Glutamatergic neuron (in vitro differentiated cells): ENCODE data around the gene NUP85. TPM values are rescaled to one million over a fixed set of nuclear protein-coding genes. Genes with fewer than 3 reads are reported as not detected.
A peak's percentile ranks its signal among the peaks of the same experiment; 100 is the strongest.
"Not testable (repeated sequence)": the region's sequence is repeated elsewhere in the genome, so short reads cannot be mapped to it uniquely, and the experiment has no call there.

ENCODE experiments used
- DNase-seq: peaks from one replicate; pipeline ENCODE4 v3.0.0; 2022
- H3K27ac Mint-ChIP-seq: one replicate; pipeline ENCODE4 v1.8.0; 2020; ENCODE audit warnings: mild to moderate bottlenecking, mixed read lengths, inconsistent platforms; ENCODE audit not compliant: unreplicated experiment
- H3K27me3 Mint-ChIP-seq: one replicate; pipeline ENCODE4 v1.8.0; 2020; ENCODE audit warnings: mild to moderate bottlenecking, moderate library complexity, mixed read lengths, inconsistent platforms; ENCODE audit not compliant: unreplicated experiment
- H3K36me3 Mint-ChIP-seq: one replicate; pipeline ENCODE4 v1.8.0; 2020; ENCODE audit warnings: mild to moderate bottlenecking, mixed read lengths, inconsistent platforms; ENCODE audit not compliant: unreplicated experiment
- H3K4me1 Mint-ChIP-seq: one replicate; pipeline ENCODE4 v1.8.0; 2020; ENCODE audit warnings: mild to moderate bottlenecking, low read depth, mixed read lengths, inconsistent platforms; ENCODE audit not compliant: unreplicated experiment
- H3K4me3 Mint-ChIP-seq: one replicate; pipeline ENCODE4 v1.8.0; 2020; ENCODE audit warnings: mild to moderate bottlenecking, mixed read lengths, inconsistent platforms; ENCODE audit not compliant: unreplicated experiment
- H3K9me3 Mint-ChIP-seq: one replicate; pipeline ENCODE4 v1.8.0; 2020; ENCODE audit warnings: mild to moderate bottlenecking, moderate library complexity, mixed read lengths, inconsistent platforms; ENCODE audit not compliant: unreplicated experiment
- CTCF ChIP-seq: fragments of 200-600 bp; sonication (generic); IDR thresholded peaks from one replicate; pipeline ENCODE4 v1.5.0; 2021; ENCODE audit not compliant: partially characterized antibody, unreplicated experiment
- total RNA-seq: library from RNA; stranded (reverse); fragmentation: NEBNext Ultra II Directional; extraction: Animal tissue kit (Norgen Biotek cat#: 25700); gene quantifications from one replicate; pipeline ENCODE4 v1.2.1, GENCODE V29; 2021; ENCODE audit not compliant: unreplicated experiment

NUP85 gene
- total RNA-seq, 1 donor from 2014 or later: 58.9 TPM

- Mint-ChIP-seq H3K36me3 (no peaks in the 10 kb centered on the region), H3K9me3 (peaks cover 6% of the 10 kb centered on the region), H3K27ac (peak overlapping the region; percentile 2), H3K4me3 (no peak overlapping the region), H3K4me1 (peaks cover 24% of the 10 kb centered on the region), H3K27me3 (peaks cover 6% of the 10 kb centered on the region)
- DNase-seq: no peak
- TF ChIP-seq CTCF: no peak
Measured at GRCh38 chr17:75252039-75252816, 46.7 kb downstream of the NUP85 start.

- not testable (repeated sequence) for H3K27me3 Mint-ChIP-seq, DNase-seq, H3K36me3 Mint-ChIP-seq, H3K9me3 Mint-ChIP-seq
- Mint-ChIP-seq H3K4me3 (peak overlapping the region; percentile 17), H3K27ac (peak overlapping the region; percentile 23), H3K4me1 (peaks cover 16% of the 10 kb centered on the region)
Measured at GRCh38 chr17:75255954-75256698, 50.6 kb downstream of the NUP85 start.

GRCh38 chr17:75257228-75257627 is 51.7 kb downstream of the NUP85 start:
- not testable (repeated sequence) for DNase-seq, H3K27ac Mint-ChIP-seq, H3K27me3 Mint-ChIP-seq, H3K9me3 Mint-ChIP-seq, H3K36me3 Mint-ChIP-seq
- peaks cover 17% of the 10 kb centered on the region for H3K4me1 Mint-ChIP-seq
- peak overlapping the region; percentile 63 for H3K4me3 Mint-ChIP-seq

- peak overlapping the region; percentile 98 for H3K27ac Mint-ChIP-seq
- H3K9me3 Mint-ChIP-seq: peaks cover 4% of the 10 kb centered on the region
- no peaks in the 10 kb centered on the region for H3K36me3 Mint-ChIP-seq
- no peak for DNase-seq
- TF ChIP-seq CTCF: no peak
- peaks cover 18% of the 10 kb centered on the region for H3K4me1 Mint-ChIP-seq
- peak overlapping the region; percentile 99 for H3K4me3 Mint-ChIP-seq
- peaks cover 5% of the 10 kb centered on the region for H3K27me3 Mint-ChIP-seq
Measured at GRCh38 chr17:75260641-75261335, 55.3 kb downstream of the NUP85 start.

- TF ChIP-seq CTCF: no peak
- Mint-ChIP-seq H3K4me1 (peaks cover 12% of the 10 kb centered on the region), H3K27ac (peak within 1 kb of the TSS; percentile 98), H3K36me3 (no peaks in the 10 kb centered on the region), H3K9me3 (peaks cover 6% of the 10 kb centered on the region), H3K4me3 (peak within 1 kb of the TSS; percentile 99), H3K27me3 (peaks cover 2% of the 10 kb centered on the region)
- DNase-seq: peak; percentile 97
Measured at GRCh38 chr17:75261336-75262111, 56.0 kb downstream of the NUP85 start, which contains the start of the genes GGA3 and MRPS7. GGA3 (minus strand) TSS chr17:75261606; CDS start chr17:75261587, 19 bp downstream. MRPS7 (plus strand) TSS chr17:75261879; CDS start chr17:75261901, 22 bp downstream.
